Neural progenitor cell (in vitro differentiated cells): ENCODE data around the gene VRK2. TPM values are rescaled to one million over a fixed set of nuclear protein-coding genes. Genes with fewer than 3 reads are reported as not detected.

Experiments used
- DNase-seq: peaks from one replicate; pipeline ENCODE4 v3.0.0-alpha.2; 2016; ENCODE audit warnings: low spot score
- H2AFZ ChIP-seq: fragments of 200-600 bp; sonication (generic); replicated peaks from 2 replicates; pipeline ENCODE4 v1.6.1; 2016; ENCODE audit warnings: antibody characterized with exemption
- H3F3A ChIP-seq: fragments of 200-600 bp; sonication (generic); 2 replicates; pipeline ENCODE4 v1.6.1; 2016; ENCODE audit warnings: antibody characterized with exemption, low read depth
- H3K27ac ChIP-seq: fragments of 200-600 bp; sonication (generic); 2 replicates; pipeline ENCODE4 v1.5.1; 2016; ENCODE audit warnings: mild to moderate bottlenecking
- H3K27me3 ChIP-seq: fragments of 200-600 bp; sonication (generic); 2 replicates; pipeline ENCODE4 v1.6.1; 2016; ENCODE audit warnings: mild to moderate bottlenecking, moderate library complexity
- H3K36me3 ChIP-seq: fragments of 200-600 bp; sonication (generic); 2 replicates; pipeline ENCODE4 v1.5.1; 2016
- H3K4me1 ChIP-seq: fragments of 200-600 bp; sonication (generic); 2 replicates; pipeline ENCODE4 v1.6.1; 2016; ENCODE audit warnings: mixed run types
- H3K4me2 ChIP-seq: fragments of 200-600 bp; sonication (generic); 2 replicates; pipeline ENCODE4 v1.6.1; 2016
- H3K4me3 ChIP-seq: fragments of 200-600 bp; sonication (generic); 2 replicates; pipeline ENCODE4 v1.5.1; 2016
- H3K79me2 ChIP-seq: fragments of 200-600 bp; sonication (generic); 2 replicates; pipeline ENCODE4 v1.6.1; 2016; ENCODE audit warnings: low read depth
- H3K9ac ChIP-seq: fragments of 200-600 bp; sonication (generic); 2 replicates; pipeline ENCODE4 v1.6.1; 2016
- H3K9me3 ChIP-seq: fragments of 200-600 bp; sonication (generic); 2 replicates; pipeline ENCODE4 v1.5.1; 2016; ENCODE audit warnings: low read depth
- H4K20me1 ChIP-seq: fragments of 200-600 bp; sonication (generic); 2 replicates; pipeline ENCODE4 v1.6.1; 2016; ENCODE audit warnings: low read depth
- H3K27ac Mint-ChIP-seq: 3 replicates; pipeline ENCODE4 v1.8.0; 2021; ENCODE audit warnings: mixed read lengths
- H3K27me3 Mint-ChIP-seq: 2 replicates; pipeline ENCODE4 v1.8.0; 2022; ENCODE audit warnings: low read depth, mild to moderate bottlenecking, inconsistent platforms, moderate library complexity, mixed read lengths; ENCODE audit not compliant: insufficient read depth
- H3K36me3 Mint-ChIP-seq: 3 replicates; pipeline ENCODE4 v1.8.0; 2021; ENCODE audit warnings: mixed read lengths
- H3K4me1 Mint-ChIP-seq: 3 replicates; pipeline ENCODE4 v1.8.0; 2021; ENCODE audit warnings: mixed read lengths
- H3K4me3 Mint-ChIP-seq: 3 replicates; pipeline ENCODE4 v1.8.0; 2021; ENCODE audit warnings: mild to moderate bottlenecking, moderate library complexity, mixed read lengths
- H3K9me3 Mint-ChIP-seq: 3 replicates; pipeline ENCODE4 v1.8.0; 2020; ENCODE audit warnings: mixed read lengths
- CTCF ChIP-seq: fragments of 200-600 bp; sonication (generic); IDR thresholded peaks from 2 replicates; pipeline ENCODE4 v1.5.1; 2017; ENCODE audit warnings: antibody characterized with exemption, mild to moderate bottlenecking
- EZH2 ChIP-seq: fragments of 200-600 bp; sonication (generic); IDR thresholded peaks from 2 replicates; pipeline ENCODE4 v1.6.1; 2017; ENCODE audit warnings: antibody characterized with exemption, mild to moderate bottlenecking, moderate library complexity
- EZH2phosphoT487 ChIP-seq: fragments of 200-600 bp; sonication (generic); IDR thresholded peaks from 2 replicates; pipeline ENCODE4 v1.6.1; 2017; ENCODE audit warnings: antibody characterized with exemption
- total RNA-seq: library from RNA; depleted of rRNA; stranded (reverse); fragments of >200 nt; gene quantifications from 2 replicates; pipeline ENCODE4 v1.2.3, GENCODE V29; 2015; ENCODE audit warnings: low replicate concordance

The VRK2 gene
- total RNA-seq, 1 donor from 2014 or later: 39.2 TPM

- Histone ChIP-seq H3K36me3 (peaks cover 10% of the 10 kb centered on the region), H3K4me2 (peak overlapping the region; percentile 72), H3K9me3 (no peaks in the 10 kb centered on the region), H4K20me1 (no peaks in the 10 kb centered on the region), H3K9ac (peak overlapping the region; percentile 31), H2AFZ (peak overlapping the region; percentile 94), H3K4me1 (peaks cover 24% of the 10 kb centered on the region), H3K27ac (peak overlapping the region; percentile 92), H3K79me2 (peaks cover 27% of the 10 kb centered on the region), H3F3A (peaks cover 18% of the 10 kb centered on the region), H3K4me3 (peak overlapping the region; percentile 59), H3K27me3 (no peaks in the 10 kb centered on the region)
- Mint-ChIP-seq H3K36me3 (peaks cover 9% of the 10 kb centered on the region), H3K4me1 (peaks cover 10% of the 10 kb centered on the region), H3K4me3 (peak overlapping the region; percentile 82), H3K27ac (peak overlapping the region; percentile 33), H3K27me3 (peaks cover 3% of the 10 kb centered on the region), H3K9me3 (peaks cover 3% of the 10 kb centered on the region)
- no peak for TF ChIP-seq EZH2phosphoT487
- no peak for TF ChIP-seq EZH2
- no peak for TF ChIP-seq CTCF
- no peak for DNase-seq
Observed at GRCh38 chr2:58046335-58046584, 346 bp upstream of the VRK2 start.

GRCh38 chr2:58047373-58047935 lies 848 bp downstream of the VRK2 start:
- Histone ChIP-seq H3K9me3 (no peaks in the 10 kb centered on the region), H3K9ac (no peak overlapping the region), H3K27ac (peak overlapping the region; percentile 92), H3K4me1 (peaks cover 24% of the 10 kb centered on the region), H2AFZ (peak overlapping the region; percentile 94), H3K36me3 (peaks cover 10% of the 10 kb centered on the region), H3K4me3 (peak overlapping the region; percentile 59), H3K79me2 (peaks cover 27% of the 10 kb centered on the region), H3K4me2 (peak overlapping the region; percentile 72), H3F3A (peaks cover 18% of the 10 kb centered on the region), H4K20me1 (no peaks in the 10 kb centered on the region), H3K27me3 (no peaks in the 10 kb centered on the region)
- Mint-ChIP-seq H3K27me3 (peaks cover 2% of the 10 kb centered on the region), H3K36me3 (peaks cover 9% of the 10 kb centered on the region), H3K4me3 (peak overlapping the region; percentile 82), H3K27ac (no peak overlapping the region), H3K9me3 (peaks cover 3% of the 10 kb centered on the region), H3K4me1 (peaks cover 13% of the 10 kb centered on the region)
- peak; percentile 7 for TF ChIP-seq EZH2
- no peak for TF ChIP-seq EZH2phosphoT487
- TF ChIP-seq CTCF: no peak
- no peak for DNase-seq

- TF ChIP-seq EZH2phosphoT487 (no peak), EZH2 (no peak), CTCF (no peak)
- Histone ChIP-seq H2AFZ (no peak overlapping the region), H3K27me3 (no peaks in the 10 kb centered on the region), H3K4me1 (peaks cover 24% of the 10 kb centered on the region), H3K27ac (no peak overlapping the region), H3K4me2 (peak overlapping the region; percentile 72), H3K4me3 (peak overlapping the region; percentile 59), H3K9ac (no peak overlapping the region), H3F3A (peaks cover 18% of the 10 kb centered on the region), H4K20me1 (no peaks in the 10 kb centered on the region), H3K36me3 (peaks cover 10% of the 10 kb centered on the region), H3K9me3 (no peaks in the 10 kb centered on the region), H3K79me2 (peaks cover 27% of the 10 kb centered on the region)
- Mint-ChIP-seq H3K9me3 (peaks cover 3% of the 10 kb centered on the region), H3K36me3 (peaks cover 9% of the 10 kb centered on the region), H3K4me3 (no peak overlapping the region), H3K27me3 (peaks cover 2% of the 10 kb centered on the region), H3K27ac (no peak overlapping the region), H3K4me1 (peaks cover 13% of the 10 kb centered on the region)
- no peak for DNase-seq
Observed at GRCh38 chr2:58047961-58048360, 1.4 kb downstream of the VRK2 start.
